Peyer's patch (tissue), 4 donors: ENCODE measurements around the gene YOD1. TPM values are rescaled to one million over a fixed set of nuclear protein-coding genes. Genes with fewer than 3 reads are reported as not detected.
A peak's percentile ranks its signal among the peaks of the same experiment; 100 is the strongest.

Experiments used
- DNase-seq, 3 donors: peaks; one replicate each; pipeline ENCODE4 v3.0.0-alpha.2; 2017 to 2019
- H3K27ac ChIP-seq, 4 donors: fragments of 200-600 bp; sonication (generic); one replicate each; pipeline ENCODE4 v1.5.1; 2016 to 2019
- H3K27me3 ChIP-seq, 2 donors: fragments of 200-600 bp; sonication (generic); one replicate each; pipeline ENCODE4 v1.5.1; 2019
- H3K36me3 ChIP-seq, 3 donors: fragments of 200-600 bp; sonication (generic); one replicate each; pipeline ENCODE4 v1.5.1; 2016 to 2019
- H3K4me1 ChIP-seq, 4 donors: fragments of 200-600 bp; sonication (generic); one replicate each; pipeline ENCODE4 v1.5.1; 2016 to 2019
- H3K4me3 ChIP-seq, 4 donors: fragments of 200-600 bp; sonication (generic); 1 replicate in 3 of 4; 2 replicates in 1 of 4; pipeline ENCODE4 v1.5.1; 2016 to 2019; ENCODE audit warnings: mild to moderate bottlenecking in 1 of 4
- H3K9me3 ChIP-seq, 4 donors: fragments of 200-600 bp; sonication (generic); one replicate each; pipeline ENCODE4 v1.5.1; 2016 to 2019; ENCODE audit warnings: mild to moderate bottlenecking in 1 of 4
- CTCF ChIP-seq, 6 experiments: fragments of 450-650 bp in 4 of 6; fragments of 200-600 bp in 2 of 6; sonication (generic) in 1 of 6; IDR thresholded peaks; one replicate each; pipeline ENCODE4 v1.5.1; 2017 to 2019; ENCODE audit warnings: antibody characterized with exemption in 6 of 6, mild to moderate bottlenecking in 3 of 6, moderate library complexity in 1 of 6
- POLR2A ChIP-seq, 2 donors: fragments of 450-650 bp; IDR thresholded peaks; one replicate each; pipeline ENCODE4 v1.5.1; 2017; ENCODE audit warnings: antibody characterized with exemption in 2 of 2, mild to moderate bottlenecking in 2 of 2, moderate library complexity in 2 of 2
- total RNA-seq, 4 donors: library from RNA; depleted of rRNA; stranded (reverse); fragments of >200 nt; gene quantifications; one replicate each; pipeline ENCODE4 v1.1.0, GENCODE V29; 2016

The YOD1 gene
- total RNA-seq, 4 donors from 2014 or later: 7.4 to 12.7 (median 10.2) TPM

GRCh38 chr1:207007352-207008033 is 43.5 kb downstream of the YOD1 start:
- Histone ChIP-seq H3K27me3 (no peaks in the 10 kb centered on the region), H3K27ac (peak overlapping the region in 1 of 4 donors; percentile 21), H3K9me3 (no peaks in the 10 kb centered on the region), H3K4me1 (peaks cover 0 to 24% (median 6%) of the 10 kb centered on the region in 4 donors), H3K36me3 (no peaks in the 10 kb centered on the region), H3K4me3 (no peak overlapping the region)
- TF ChIP-seq POLR2A (IDR thresholded peaks at IDR 0.05): no peak
- no peak for TF ChIP-seq CTCF (IDR thresholded peaks at IDR 0.05)
- DNase-seq: no peak

GRCh38 chr1:207006914-207007313 is 44.1 kb downstream of the YOD1 start:
- H3K36me3 ChIP-seq: no peaks in the 10 kb centered on the region
- H3K9me3 ChIP-seq: no peaks in the 10 kb centered on the region
- peaks cover 0 to 25% (median 6%) of the 10 kb centered on the region in 4 donors for H3K4me1 ChIP-seq
- no peak for DNase-seq
- H3K27ac ChIP-seq: peak overlapping the region in 1 of 4 donors; percentile 21
- TF ChIP-seq CTCF (IDR thresholded peaks at IDR 0.05): no peak
- TF ChIP-seq POLR2A (IDR thresholded peaks at IDR 0.05): no peak
- no peaks in the 10 kb centered on the region for H3K27me3 ChIP-seq
- no peak overlapping the region for H3K4me3 ChIP-seq

GRCh38 chr1:207006083-207006482 is 44.9 kb downstream of the YOD1 start:
- no peak for DNase-seq
- H3K27me3 ChIP-seq: no peaks in the 10 kb centered on the region
- H3K27ac ChIP-seq: peak overlapping the region in 2 of 4 donors; percentile 58 to 90
- no peaks in the 10 kb centered on the region for H3K36me3 ChIP-seq
- H3K4me1 ChIP-seq: peaks cover 0 to 25% (median 6%) of the 10 kb centered on the region in 4 donors
- no peak overlapping the region for H3K4me3 ChIP-seq
- H3K9me3 ChIP-seq: no peaks in the 10 kb centered on the region
- TF ChIP-seq CTCF (IDR thresholded peaks at IDR 0.05) (no peak), POLR2A (IDR thresholded peaks at IDR 0.05) (no peak)

GRCh38 chr1:207004931-207005830 is 45.8 kb downstream of the YOD1 start:
- TF ChIP-seq POLR2A (IDR thresholded peaks at IDR 0.05) (no peak), CTCF (IDR thresholded peaks at IDR 0.05) (peak in 5 of 6 experiments; percentile 24 to 80 (median 67))
- Histone ChIP-seq H3K4me3 (no peak overlapping the region), H3K36me3 (no peaks in the 10 kb centered on the region), H3K27ac (peak overlapping the region in 2 of 4 donors; percentile 58 to 90), H3K4me1 (peaks cover 0 to 25% (median 6%) of the 10 kb centered on the region in 4 donors), H3K27me3 (no peaks in the 10 kb centered on the region), H3K9me3 (no peaks in the 10 kb centered on the region)
- peak; percentile 47 to 86 (median 59) for DNase-seq

DNA sequence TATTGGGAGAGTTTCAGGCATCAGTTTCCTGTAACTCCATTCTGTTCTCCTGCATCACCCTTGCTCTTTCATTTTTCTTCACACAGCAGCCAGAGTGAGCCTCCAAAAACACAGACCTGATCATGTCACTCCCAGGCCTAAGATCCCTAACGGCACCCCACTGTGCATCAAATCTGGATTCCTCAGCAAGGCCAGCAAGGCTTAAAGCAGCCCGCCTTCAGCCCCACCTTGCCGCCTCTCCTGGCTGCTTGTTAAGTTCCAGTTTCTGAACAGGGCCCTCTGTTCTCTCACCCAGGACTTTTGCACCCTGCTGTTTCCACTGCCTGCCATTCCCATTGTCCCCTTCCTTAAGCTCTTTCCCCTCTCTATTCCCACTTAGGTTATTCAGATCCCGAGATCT is 47.8 kb downstream of the YOD1 start:
- no peak for TF ChIP-seq POLR2A (IDR thresholded peaks at IDR 0.05)
- no peak for TF ChIP-seq CTCF (IDR thresholded peaks at IDR 0.05)
- H3K27me3 ChIP-seq: no peaks in the 10 kb centered on the region
- H3K4me3 ChIP-seq: no peak overlapping the region
- peaks cover 0 to 16% (median 2%) of the 10 kb centered on the region in 4 donors for H3K4me1 ChIP-seq
- no peaks in the 10 kb centered on the region for H3K36me3 ChIP-seq
- DNase-seq: no peak
- no peak overlapping the region for H3K27ac ChIP-seq
- H3K9me3 ChIP-seq: no peaks in the 10 kb centered on the region
